Loucy (cell line): ENCODE data around the gene CLDN3.

Source experiments
- EZH2phosphoT487 ChIP-seq: fragments of 200-600 bp; IDR thresholded peaks from 2 replicates; pipeline ENCODE4 v1.6.1; 2018; ENCODE audit warnings: antibody characterized with exemption, mild to moderate bottlenecking, moderate library complexity, borderline replicate concordance
- TF ChIP-seq, protein P1 (sequence below): fragments of 200-600 bp; sonication (generic); conservative IDR thresholded peaks from 2 replicates; pipeline ENCODE4 v1.5.1; 2014; ENCODE audit warnings: mild to moderate bottlenecking, antibody characterized with exemption, low read length

DNA sequence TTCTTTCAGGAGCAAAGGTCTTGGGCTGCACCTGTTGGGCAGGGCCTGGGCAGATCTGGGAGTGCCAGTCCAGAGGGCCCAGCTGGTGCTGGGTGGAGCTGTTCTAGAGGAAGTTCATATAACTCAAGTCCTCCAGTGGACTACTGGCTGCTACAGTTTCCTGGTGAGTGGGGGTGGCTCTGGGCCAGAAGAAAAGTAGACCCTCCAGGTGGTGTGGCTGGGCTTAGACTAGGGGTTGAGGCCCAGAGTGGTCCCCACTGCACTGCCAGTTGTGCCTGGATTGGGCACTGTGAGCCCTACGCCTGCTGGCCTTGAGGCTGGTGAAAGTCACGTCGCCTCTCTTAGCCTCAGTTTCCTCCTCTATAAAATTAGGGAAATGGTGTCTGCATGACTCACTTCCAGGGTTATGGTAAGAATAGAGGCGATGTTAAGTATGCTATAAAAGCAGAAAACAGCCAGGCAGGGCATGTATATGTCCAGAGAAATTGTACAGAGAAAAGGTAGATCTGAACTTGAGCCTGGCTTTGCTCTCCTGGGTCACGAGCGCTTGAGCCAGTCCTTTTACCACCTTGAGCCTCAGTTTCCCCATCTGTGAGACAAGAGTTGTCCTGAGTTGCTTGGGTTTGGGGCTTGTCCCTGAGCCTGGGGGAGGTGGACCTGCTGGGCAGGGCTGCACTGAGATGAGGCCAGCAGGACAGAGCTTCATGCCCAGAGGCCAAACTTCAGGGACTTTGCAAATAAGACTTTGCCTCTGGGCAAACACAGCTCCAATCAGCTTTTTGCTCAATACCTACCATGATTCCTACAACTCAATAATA is 3.8 kb upstream of the CLDN3 start:
- TF ChIP-seq, protein P1, sequence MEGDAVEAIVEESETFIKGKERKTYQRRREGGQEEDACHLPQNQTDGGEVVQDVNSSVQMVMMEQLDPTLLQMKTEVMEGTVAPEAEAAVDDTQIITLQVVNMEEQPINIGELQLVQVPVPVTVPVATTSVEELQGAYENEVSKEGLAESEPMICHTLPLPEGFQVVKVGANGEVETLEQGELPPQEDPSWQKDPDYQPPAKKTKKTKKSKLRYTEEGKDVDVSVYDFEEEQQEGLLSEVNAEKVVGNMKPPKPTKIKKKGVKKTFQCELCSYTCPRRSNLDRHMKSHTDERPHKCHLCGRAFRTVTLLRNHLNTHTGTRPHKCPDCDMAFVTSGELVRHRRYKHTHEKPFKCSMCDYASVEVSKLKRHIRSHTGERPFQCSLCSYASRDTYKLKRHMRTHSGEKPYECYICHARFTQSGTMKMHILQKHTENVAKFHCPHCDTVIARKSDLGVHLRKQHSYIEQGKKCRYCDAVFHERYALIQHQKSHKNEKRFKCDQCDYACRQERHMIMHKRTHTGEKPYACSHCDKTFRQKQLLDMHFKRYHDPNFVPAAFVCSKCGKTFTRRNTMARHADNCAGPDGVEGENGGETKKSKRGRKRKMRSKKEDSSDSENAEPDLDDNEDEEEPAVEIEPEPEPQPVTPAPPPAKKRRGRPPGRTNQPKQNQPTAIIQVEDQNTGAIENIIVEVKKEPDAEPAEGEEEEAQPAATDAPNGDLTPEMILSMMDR, result no peak
- no peak for TF ChIP-seq EZH2phosphoT487
